VCaP (cell line): Measurements from ENCODE around the gene ARHGEF7.

Experiments
- H3K27ac ChIP-seq: fragments of 450-650 bp; 2 replicates; pipeline ENCODE4 v1.5.1; 2017
- TF ChIP-seq, protein P1 (sequence below): fragments of 450-650 bp; conservative IDR thresholded peaks from 2 replicates; pipeline ENCODE4 v1.5.1; 2017; ENCODE audit warnings: mild to moderate bottlenecking, moderate library complexity

Gene ARHGEF7

DNA sequence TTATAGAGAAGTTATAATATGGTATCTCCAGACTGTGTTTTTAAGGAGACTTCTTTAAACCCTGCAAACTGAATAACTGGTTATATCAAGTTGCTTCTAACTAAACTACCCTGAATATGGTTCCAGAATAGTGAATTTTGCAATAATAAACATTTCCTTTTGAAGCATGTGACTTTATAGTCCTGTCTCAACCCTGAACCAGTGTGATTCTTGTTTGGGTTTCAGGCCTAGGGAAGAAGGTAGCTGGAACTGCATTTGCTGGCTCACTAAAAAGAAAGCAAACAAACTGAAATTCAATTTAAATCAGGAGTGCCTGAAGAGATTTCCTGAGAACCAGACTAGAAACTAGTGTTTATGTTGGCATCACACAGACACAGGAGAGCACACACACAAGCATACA, 4.9 kb downstream of the ARHGEF7 start:
- TF ChIP-seq, protein P1, sequence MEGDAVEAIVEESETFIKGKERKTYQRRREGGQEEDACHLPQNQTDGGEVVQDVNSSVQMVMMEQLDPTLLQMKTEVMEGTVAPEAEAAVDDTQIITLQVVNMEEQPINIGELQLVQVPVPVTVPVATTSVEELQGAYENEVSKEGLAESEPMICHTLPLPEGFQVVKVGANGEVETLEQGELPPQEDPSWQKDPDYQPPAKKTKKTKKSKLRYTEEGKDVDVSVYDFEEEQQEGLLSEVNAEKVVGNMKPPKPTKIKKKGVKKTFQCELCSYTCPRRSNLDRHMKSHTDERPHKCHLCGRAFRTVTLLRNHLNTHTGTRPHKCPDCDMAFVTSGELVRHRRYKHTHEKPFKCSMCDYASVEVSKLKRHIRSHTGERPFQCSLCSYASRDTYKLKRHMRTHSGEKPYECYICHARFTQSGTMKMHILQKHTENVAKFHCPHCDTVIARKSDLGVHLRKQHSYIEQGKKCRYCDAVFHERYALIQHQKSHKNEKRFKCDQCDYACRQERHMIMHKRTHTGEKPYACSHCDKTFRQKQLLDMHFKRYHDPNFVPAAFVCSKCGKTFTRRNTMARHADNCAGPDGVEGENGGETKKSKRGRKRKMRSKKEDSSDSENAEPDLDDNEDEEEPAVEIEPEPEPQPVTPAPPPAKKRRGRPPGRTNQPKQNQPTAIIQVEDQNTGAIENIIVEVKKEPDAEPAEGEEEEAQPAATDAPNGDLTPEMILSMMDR: no peak
- H3K27ac ChIP-seq: peak overlapping the region; percentile 7; the same call in 1 of the 2 replicates

DNA sequence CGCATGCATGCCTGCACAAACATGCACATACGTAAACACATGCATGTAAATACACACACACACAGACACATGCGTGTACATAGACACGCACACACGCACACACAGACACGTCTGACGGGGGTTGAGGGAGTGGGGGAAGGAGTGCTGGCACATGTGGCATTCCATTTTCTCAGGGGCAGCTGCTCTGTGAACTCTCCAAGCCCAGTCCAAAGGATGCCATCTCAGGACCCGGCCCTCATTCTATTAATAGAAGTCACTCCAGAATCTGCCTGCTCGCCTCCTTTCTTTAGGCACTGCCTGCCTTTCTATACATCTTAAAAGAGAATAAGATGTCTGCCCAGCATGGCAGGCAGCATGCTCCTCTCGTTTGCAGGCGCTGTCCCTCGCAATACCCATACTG, 5.3 kb downstream of the ARHGEF7 start:
- TF ChIP-seq, protein P1: no peak
- peak overlapping the region; percentile 7; the same call in 1 of the 2 replicates for H3K27ac ChIP-seq

DNA sequence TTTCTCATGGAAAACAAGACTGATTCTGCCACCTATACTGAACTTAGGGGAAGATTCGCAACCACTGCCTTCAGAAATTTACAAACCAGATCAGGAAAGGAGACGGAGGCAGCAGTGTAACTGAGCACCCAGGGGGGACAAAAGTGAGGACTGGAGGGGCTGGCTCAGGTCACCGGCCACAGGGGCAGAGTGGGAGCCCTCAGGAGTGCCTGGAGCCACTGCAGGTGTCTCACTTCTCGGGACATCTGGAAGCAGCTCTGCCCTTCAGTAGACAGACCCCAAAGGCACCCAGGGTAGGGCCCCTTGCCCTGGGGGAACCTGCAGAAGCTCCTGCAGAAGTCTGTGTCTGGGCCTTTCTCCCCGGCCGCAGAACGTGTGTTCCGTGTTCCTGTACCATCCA, 5.8 kb downstream of the ARHGEF7 start:
- TF ChIP-seq, protein P1: no peak
- no peak overlapping the region for H3K27ac ChIP-seq

DNA sequence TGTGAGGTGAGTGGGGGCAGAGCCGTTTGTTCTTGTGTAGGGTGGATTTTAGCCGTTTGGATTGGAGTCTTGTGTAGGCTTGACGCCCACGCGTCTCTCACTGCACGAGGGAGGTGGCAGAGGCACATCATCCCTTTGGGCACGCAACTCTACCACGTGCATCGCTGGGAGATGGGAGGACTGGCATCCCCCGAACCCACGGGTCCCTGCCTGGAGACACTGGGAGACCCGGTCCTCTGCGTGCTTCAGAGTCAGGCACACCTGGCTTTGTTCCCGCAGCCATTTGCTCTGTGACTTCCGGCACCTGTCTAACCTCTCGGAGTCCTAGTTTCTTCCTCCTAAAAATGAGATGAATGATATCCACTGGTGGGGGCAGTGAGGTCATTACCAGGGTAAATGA, 6.4 kb downstream of the ARHGEF7 start:
- TF ChIP-seq, protein P1: no peak
- H3K27ac ChIP-seq: no peak overlapping the region

DNA sequence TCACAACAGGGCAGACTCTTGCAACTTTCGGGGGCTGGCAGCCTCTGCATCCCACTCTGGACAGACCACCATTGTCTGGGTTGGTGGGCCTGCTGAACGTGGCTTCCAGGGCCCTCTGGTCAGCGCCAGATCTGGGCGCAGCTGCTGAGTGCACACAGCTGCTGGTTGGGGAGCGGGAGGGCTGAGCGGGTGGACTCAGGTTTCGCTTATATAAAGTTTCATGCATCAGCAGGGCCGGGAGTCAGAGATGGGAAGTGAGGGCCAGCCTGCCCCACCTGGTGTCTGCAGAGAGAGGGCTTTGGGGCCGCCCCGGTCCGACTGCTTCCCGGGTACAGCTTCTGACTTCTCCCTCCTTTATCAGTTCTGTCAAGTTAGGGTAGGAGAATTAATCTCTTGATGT, 6.9 kb downstream of the ARHGEF7 start:
- H3K27ac ChIP-seq: no peak overlapping the region
- TF ChIP-seq, protein P1: no peak

- TF ChIP-seq, protein P1: no peak
- no peak overlapping the region for H3K27ac ChIP-seq
Measured at GRCh38 chr13:111122631-111123030, 7.5 kb downstream of the ARHGEF7 start.

DNA sequence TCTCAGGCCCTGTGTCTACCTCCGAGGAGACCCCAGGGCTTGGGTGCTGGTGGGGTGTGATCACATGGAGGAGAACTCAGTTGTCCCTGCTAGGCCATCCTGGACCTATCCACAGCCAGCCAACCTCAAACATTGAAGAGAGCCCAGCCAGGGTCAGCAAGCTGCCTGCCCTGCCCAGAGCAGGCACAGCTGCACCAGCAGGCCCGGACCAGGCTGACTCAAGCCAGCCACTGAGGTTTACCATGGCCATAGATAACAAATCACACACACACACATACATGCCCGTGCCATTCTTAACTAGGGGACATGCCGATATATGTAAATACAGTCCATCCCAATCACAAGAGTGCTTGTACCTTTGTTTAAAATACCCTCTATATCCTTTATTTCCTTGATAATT, 8.1 kb downstream of the ARHGEF7 start:
- H3K27ac ChIP-seq: no peak overlapping the region
- TF ChIP-seq, protein P1: no peak

- H3K27ac ChIP-seq: no peak overlapping the region
- TF ChIP-seq, protein P1: no peak
Measured at GRCh38 chr13:111123649-111124048, 8.5 kb downstream of the ARHGEF7 start.
